Muscle layer of colon (tissue), 2 donors: ENCODE data around the gene PLOD2.

Source experiments
- H3K27ac ChIP-seq: one replicate; pipeline ENCODE4 v1.7.0; 2013; ENCODE audit warnings: low read depth, mild to moderate bottlenecking, low read length, moderate library complexity
- H3K27me3 ChIP-seq, 2 donors: one replicate each; pipeline ENCODE4 v1.7.0; 2013; ENCODE audit warnings: low read length in 2 of 2, mild to moderate bottlenecking in 2 of 2; ENCODE audit not compliant: insufficient read depth in 2 of 2, control insufficient read depth in 1 of 2
- H3K36me3 ChIP-seq: one replicate; pipeline ENCODE4 v1.7.0; 2013; ENCODE audit warnings: mild to moderate bottlenecking, low read length; ENCODE audit not compliant: insufficient read depth
- H3K4me1 ChIP-seq: one replicate; pipeline ENCODE4 v1.7.0; 2013; ENCODE audit warnings: mild to moderate bottlenecking, low read length; ENCODE audit not compliant: insufficient read depth
- H3K4me3 ChIP-seq, 2 donors: one replicate each; pipeline ENCODE4 v1.7.0; 2013; ENCODE audit warnings: low read length in 2 of 2, low read depth in 1 of 2, mild to moderate bottlenecking in 1 of 2, moderate library complexity in 1 of 2
- H3K9ac ChIP-seq: one replicate; pipeline ENCODE4 v1.7.0; 2013; ENCODE audit warnings: low read length
- H3K9me3 ChIP-seq: one replicate; pipeline ENCODE4 v1.7.0; 2013; ENCODE audit warnings: mild to moderate bottlenecking, low read length
- donor health status: abdominal sarcoma.
- donor health status: Adenocarcinoma of cecum.

The PLOD2 gene

DNA sequence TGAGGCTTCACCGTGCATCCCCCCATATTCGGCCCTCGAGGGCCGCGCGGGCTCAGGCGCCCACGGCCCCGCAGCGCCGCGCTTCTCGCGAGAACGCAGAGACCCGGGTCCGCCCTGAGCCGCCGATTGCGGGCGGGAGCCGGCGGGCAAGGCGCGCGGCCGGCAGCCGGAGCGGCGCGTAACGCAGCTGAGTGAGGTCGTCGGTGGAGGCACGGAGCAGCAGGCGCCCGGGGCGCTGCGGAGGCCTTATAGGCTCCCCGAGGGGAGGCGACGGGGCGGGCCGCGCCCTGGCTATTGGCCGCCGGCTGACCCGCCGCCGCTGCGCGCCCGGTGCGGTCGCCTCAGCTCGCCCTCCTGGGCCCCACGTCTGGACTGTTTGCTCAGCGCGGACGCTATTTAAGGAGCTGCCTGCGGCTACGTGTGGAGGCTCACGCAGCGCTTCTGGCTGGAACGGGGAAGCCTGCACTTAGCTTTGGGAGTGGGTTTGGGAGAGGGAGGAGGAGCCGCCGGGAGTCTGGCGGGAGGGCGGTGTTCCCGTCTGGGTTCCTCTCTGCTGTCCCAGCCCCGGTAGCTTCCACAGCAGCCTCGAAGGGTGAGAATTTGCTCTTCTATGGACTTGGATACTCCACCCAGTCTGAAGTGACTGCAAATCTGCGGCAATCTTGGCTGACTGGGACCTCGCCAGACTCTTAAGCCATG lies at the start of gene PLOD2:
Gene PLOD2 (minus strand): TSS at position 221 of the 699 bp plus-strand sequence. CDS start 195 bp downstream, at position 26.
- no peaks in the 10 kb centered on the region for H3K36me3 ChIP-seq
- H3K27me3 ChIP-seq: no peaks in the 10 kb centered on the region
- peaks cover 48% of the 10 kb centered on the region for H3K4me1 ChIP-seq
- peak within 1 kb of the TSS; percentile 84 for H3K9ac ChIP-seq
- no peaks in the 10 kb centered on the region for H3K9me3 ChIP-seq
- peak within 1 kb of the TSS; percentile 84 for H3K27ac ChIP-seq
- H3K4me3 ChIP-seq: peak within 1 kb of the TSS; percentile 78 to 97

DNA sequence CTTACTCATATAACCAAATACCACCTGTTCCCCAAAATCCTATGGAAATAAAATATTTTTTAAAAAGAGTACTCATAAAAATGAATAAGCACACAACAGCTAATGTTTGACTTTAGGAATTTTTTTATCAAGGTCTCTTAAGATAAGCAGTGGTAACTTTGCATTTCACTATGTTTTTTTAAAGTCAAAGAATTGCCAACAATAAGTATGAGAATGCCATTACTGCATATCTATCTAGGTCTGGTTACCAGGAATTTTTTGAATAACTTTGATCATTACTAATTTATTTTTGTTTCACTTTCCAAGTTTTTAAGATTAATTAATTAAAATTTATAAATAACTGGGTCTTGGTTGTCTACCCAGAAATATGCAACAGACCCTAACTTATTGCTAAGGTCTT lies 48.4 kb upstream of the PLOD2 start:
- Histone ChIP-seq H3K9me3 (no peaks in the 10 kb centered on the region), H3K9ac (no peak overlapping the region), H3K27ac (no peak overlapping the region), H3K36me3 (peaks cover 23% of the 10 kb centered on the region), H3K27me3 (no peaks in the 10 kb centered on the region), H3K4me3 (no peak overlapping the region), H3K4me1 (no peaks in the 10 kb centered on the region)

DNA sequence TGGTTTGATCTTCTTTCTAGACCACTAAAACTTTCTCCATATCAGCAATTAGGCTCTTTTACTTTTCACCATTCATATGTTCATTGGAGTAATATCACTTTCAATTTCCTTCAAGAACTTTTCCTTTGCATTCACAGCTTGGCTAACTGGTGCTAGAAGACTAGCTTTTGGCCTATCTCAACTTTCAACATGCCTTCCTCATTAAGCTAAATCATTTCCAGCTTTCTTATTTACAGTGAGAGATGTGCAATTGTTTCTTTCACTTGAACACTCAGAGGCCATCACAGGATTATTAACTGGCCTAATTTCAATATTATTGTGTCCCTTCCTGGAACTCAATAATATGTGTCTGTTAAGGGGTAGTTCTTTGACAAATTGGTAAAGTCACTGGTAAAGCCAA lies 42.8 kb upstream of the PLOD2 start:
- peaks cover 23% of the 10 kb centered on the region for H3K36me3 ChIP-seq
- no peaks in the 10 kb centered on the region for H3K9me3 ChIP-seq
- no peak overlapping the region for H3K9ac ChIP-seq
- H3K27ac ChIP-seq: no peak overlapping the region
- H3K4me1 ChIP-seq: no peaks in the 10 kb centered on the region
- no peak overlapping the region for H3K4me3 ChIP-seq
- no peaks in the 10 kb centered on the region for H3K27me3 ChIP-seq

DNA sequence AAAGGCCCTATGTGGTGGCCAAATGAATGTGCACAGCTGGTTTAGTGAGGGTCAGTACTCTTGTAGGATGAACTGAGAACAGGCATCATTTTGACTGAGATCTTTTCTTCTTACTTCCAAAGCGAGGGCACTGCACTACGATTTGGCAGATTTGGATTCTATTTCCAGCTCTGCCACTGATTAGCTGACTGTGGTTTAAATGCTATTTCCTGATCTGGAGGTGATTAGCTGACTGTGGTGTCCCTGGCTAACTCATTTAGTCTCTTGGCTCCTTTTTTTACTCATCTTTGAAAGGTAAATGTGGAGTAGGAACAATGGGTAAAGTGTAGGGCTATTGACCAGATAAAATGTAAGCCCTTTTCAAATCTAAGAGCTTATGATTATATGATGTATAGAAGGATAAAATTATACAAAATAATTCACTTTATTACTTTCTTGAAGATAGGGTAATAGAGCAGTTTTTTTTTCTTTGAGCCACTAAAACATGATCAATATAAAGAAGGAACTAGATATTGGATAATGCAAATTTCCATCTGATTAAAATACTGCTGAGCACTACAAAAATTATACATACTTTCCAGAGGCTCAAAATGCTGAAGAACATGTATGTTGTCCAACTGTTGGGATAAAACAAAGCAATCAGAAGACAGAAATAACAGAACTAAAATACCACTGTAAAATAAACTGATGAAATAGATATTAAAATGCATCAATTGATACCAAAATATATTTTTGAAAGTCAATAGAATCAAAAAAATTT lies 39.7 kb upstream of the PLOD2 start:
- Histone ChIP-seq H3K4me3 (no peak overlapping the region), H3K9me3 (no peaks in the 10 kb centered on the region), H3K27ac (no peak overlapping the region), H3K36me3 (peaks cover 15% of the 10 kb centered on the region), H3K4me1 (no peaks in the 10 kb centered on the region), H3K27me3 (no peaks in the 10 kb centered on the region), H3K9ac (no peak overlapping the region)

DNA sequence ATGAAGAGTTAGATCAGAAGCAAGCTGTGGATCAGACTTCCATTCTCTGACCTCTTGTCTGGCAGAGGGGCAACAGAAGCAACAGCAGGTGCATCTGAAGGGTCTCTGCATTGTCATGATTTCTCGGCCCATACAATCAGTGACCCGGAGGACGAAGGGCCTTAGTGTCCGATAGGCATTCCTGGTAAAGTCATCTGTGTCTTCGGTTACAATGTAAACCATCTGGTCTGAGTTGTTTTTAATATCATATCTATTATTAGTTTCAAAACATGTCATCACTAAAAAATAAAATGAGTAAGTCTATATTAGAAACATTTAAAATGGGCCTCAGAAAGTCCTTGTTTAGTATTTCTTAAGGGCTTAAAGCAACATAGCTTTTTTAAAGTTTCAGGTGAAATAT lies 38.8 kb upstream of the PLOD2 start:
- Histone ChIP-seq H3K4me1 (no peaks in the 10 kb centered on the region), H3K9me3 (no peaks in the 10 kb centered on the region), H3K27me3 (no peaks in the 10 kb centered on the region), H3K9ac (no peak overlapping the region), H3K36me3 (peaks cover 13% of the 10 kb centered on the region), H3K4me3 (no peak overlapping the region), H3K27ac (no peak overlapping the region)

DNA sequence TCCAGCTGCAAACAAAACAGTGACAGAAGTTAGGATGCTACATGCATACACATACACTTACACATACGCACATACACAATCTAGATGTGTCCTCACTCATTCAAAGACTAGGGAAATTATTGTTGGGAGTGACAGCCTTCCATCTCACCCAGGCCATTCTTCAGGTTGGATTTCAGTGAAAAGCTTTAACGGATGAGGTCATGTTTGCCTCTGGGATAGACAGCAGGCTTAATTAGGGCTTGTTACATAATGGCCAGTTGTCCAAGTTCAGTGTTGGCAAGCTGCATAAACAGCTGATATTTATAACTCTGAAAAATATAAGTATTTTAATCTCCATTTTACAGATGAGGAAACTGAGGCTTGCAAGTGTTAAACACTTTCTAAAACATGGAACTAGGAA lies 35.8 kb upstream of the PLOD2 start:
- peaks cover 20% of the 10 kb centered on the region for H3K36me3 ChIP-seq
- H3K27me3 ChIP-seq: no peaks in the 10 kb centered on the region
- H3K4me3 ChIP-seq: no peak overlapping the region
- no peak overlapping the region for H3K9ac ChIP-seq
- no peaks in the 10 kb centered on the region for H3K9me3 ChIP-seq
- H3K27ac ChIP-seq: no peak overlapping the region
- H3K4me1 ChIP-seq: no peaks in the 10 kb centered on the region

DNA sequence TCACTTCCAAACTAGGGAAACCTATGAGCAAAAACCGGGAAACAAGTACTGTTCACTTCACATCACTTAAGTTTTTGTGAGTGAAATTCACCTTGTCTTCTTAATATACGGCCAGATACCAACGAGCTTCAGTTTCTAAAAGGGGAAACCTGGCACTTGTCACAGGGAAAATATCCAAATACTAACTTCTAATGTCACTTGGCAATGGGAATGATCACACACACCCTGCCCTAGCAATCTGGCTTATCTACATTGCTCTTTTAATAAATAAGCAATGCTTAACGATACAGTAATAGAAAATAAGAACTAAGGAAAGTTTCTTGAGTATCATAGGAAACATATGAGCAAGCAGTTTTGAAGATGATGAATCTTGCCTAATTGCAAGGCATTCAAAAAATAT lies 34.6 kb upstream of the PLOD2 start:
- no peak overlapping the region for H3K27ac ChIP-seq

DNA sequence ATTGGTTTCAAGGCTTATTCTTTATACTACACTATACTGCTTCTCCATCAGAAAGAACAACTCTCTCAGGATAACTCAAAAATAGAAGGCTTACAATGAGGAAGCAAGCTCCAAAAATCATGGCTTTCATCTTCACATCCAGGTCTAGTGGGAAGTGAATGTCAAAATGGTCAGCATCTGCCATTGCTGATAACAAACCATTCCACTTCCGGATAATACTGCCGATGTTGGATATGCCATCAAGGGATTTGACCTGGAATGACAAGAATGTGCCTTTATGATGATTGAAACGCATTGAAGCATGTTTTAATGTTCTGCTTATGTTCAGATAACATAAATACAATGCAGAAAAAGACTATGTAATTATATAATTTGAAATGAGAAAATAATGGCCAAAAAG lies 34.0 kb upstream of the PLOD2 start:
- Histone ChIP-seq H3K9ac (no peak overlapping the region), H3K4me3 (no peak overlapping the region), H3K27ac (no peak overlapping the region), H3K36me3 (peaks cover 20% of the 10 kb centered on the region), H3K27me3 (no peaks in the 10 kb centered on the region), H3K4me1 (no peaks in the 10 kb centered on the region), H3K9me3 (no peaks in the 10 kb centered on the region)

More for the DNA sequence above, 34.6 kb upstream of the PLOD2 start:
- Histone ChIP-seq H3K36me3 (peaks cover 20% of the 10 kb centered on the region), H3K9ac (no peak overlapping the region), H3K27me3 (no peaks in the 10 kb centered on the region), H3K4me3 (no peak overlapping the region), H3K4me1 (no peaks in the 10 kb centered on the region), H3K9me3 (no peaks in the 10 kb centered on the region)

DNA sequence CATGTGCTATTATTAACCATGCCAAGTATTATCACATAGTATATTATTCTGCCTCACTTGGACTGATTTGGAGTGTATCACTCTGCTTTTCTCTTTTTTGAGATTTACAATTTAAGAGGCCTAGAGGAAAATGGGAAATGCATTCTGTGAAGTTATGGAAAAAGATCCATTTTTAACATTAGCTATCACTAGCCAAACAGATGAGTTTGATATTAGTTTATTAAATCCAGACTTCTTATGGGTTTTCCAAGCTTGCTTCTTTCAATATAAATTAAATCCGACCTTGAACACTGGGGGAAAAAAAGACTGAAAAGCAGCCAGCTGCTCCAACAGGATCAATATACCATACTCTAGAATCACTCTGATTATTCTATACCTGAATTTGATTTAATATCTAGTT lies 30.1 kb upstream of the PLOD2 start:
- peaks cover 13% of the 10 kb centered on the region for H3K36me3 ChIP-seq
- H3K9ac ChIP-seq: no peak overlapping the region
- H3K4me1 ChIP-seq: peaks cover 12% of the 10 kb centered on the region
- no peak overlapping the region for H3K4me3 ChIP-seq
- no peaks in the 10 kb centered on the region for H3K27me3 ChIP-seq
- no peaks in the 10 kb centered on the region for H3K9me3 ChIP-seq
- H3K27ac ChIP-seq: no peak overlapping the region

DNA sequence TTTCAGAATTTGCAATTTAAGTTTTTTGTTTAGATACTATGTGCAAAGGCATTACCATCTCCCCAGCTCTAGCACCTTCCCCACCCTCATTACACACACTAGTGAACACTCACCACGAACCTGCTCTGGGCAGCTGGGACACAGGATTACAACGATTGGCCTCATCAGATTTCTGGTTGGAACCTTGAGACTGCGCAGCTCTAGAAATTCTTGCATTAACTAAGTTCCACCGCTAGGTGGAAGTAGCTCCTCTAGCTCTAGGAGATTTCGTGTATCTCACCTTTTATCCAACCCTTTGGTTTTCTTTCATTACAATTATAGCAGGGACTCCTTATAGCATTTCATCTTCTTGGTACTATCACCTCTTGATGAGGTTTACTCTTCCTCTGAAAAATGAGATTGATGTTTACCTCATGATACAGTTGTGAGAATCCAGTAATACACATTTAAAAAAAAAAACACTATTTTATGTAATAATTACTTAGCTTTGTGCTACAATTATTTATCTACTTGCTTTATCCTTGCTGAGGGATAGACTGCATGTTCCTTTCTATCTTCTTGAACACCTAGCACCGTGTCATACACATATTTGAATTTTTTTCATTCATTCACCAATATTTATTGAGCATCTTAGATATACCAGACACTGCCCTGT lies 28.7 kb upstream of the PLOD2 start:
- Histone ChIP-seq H3K4me1 (peaks cover 20% of the 10 kb centered on the region), H3K9me3 (no peaks in the 10 kb centered on the region), H3K36me3 (peaks cover 5% of the 10 kb centered on the region), H3K27me3 (no peaks in the 10 kb centered on the region), H3K9ac (no peak overlapping the region), H3K4me3 (no peak overlapping the region), H3K27ac (no peak overlapping the region)

DNA sequence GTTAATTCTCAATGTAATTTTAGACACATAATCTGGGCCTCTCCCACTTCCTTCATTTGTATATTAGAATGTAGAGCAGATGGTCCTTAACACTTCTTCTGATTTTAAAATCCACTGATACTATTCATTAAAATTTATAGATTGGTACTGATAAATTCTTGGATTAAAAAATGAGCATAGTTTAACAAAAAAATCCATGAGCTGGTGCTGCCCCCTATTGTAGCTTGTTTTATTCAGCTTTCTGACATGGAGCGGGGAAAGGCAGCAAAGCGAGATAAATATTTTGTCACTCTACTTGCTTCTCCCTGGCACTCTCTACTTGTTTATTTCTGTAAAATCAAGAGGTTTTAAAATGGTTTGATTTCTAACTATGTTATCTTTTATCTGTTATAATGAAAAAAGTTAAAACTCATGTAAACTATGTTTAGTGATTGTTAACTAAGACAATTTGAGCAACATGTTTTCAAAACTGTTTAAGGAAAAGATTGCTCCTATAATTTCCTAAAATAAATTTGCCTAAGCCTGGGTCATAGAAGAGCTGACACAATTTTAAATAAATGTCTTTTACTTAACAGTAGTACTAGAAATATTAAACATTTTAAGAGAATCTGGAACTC lies 26.5 kb upstream of the PLOD2 start:
- H3K27me3 ChIP-seq: no peaks in the 10 kb centered on the region
- H3K27ac ChIP-seq: no peak overlapping the region
- peaks cover 26% of the 10 kb centered on the region for H3K4me1 ChIP-seq
- no peak overlapping the region for H3K4me3 ChIP-seq
- H3K36me3 ChIP-seq: no peaks in the 10 kb centered on the region
- no peaks in the 10 kb centered on the region for H3K9me3 ChIP-seq
- H3K9ac ChIP-seq: no peak overlapping the region
